SK-N-SH treated with all-trans-retinoic acid at 6 μM for 48 hours (cell line): ENCODE data around the gene TTC21B.

Source experiments
- ATAC-seq: fragments of 200-7000 bp; cut with Tn5 transposase; 3 replicates; pipeline ENCODE4 v1.9.1; 2020; ENCODE audit warnings: mild to moderate bottlenecking, moderate library complexity
- ARNTL ChIP-seq: fragments of 450-650 bp; formaldehyde crosslinking; IDR thresholded peaks from 2 replicates; pipeline ENCODE4 v1.5.0; 2020; ENCODE audit warnings: low read depth, mild to moderate bottlenecking, moderate library complexity, borderline replicate concordance
- BACH2 ChIP-seq: fragments of 250-450 bp; sonication (Bioruptor Pico); IDR thresholded peaks from 2 replicates; pipeline ENCODE4 v1.9.0; 2021; ENCODE audit warnings: mild to moderate bottlenecking, borderline replicate concordance
- CSDC2 ChIP-seq: fragments of 250-450 bp; sonication (Bioruptor Pico); IDR thresholded peaks from 2 replicates; pipeline ENCODE4 v1.5.0; 2020; ENCODE audit warnings: mild to moderate bottlenecking, moderate library complexity
- CSRNP3 ChIP-seq: fragments of 250-450 bp; sonication (Bioruptor Pico); IDR thresholded peaks from 2 replicates; pipeline ENCODE4 v1.5.1; 2021; ENCODE audit warnings: mild to moderate bottlenecking, moderate library complexity
- ESRRG ChIP-seq: fragments of 250-450 bp; sonication (Bioruptor Pico); IDR thresholded peaks from 2 replicates; pipeline ENCODE4 v1.6.1; 2021; ENCODE audit warnings: mild to moderate bottlenecking
- GLIS3 ChIP-seq: fragments of 250-450 bp; sonication (Bioruptor Pico); IDR thresholded peaks from 2 replicates; pipeline ENCODE4 v1.5.0; 2020; ENCODE audit warnings: mild to moderate bottlenecking, moderate library complexity
- ISL1 ChIP-seq: fragments of 250-450 bp; sonication (Bioruptor Pico); IDR thresholded peaks from 2 replicates; pipeline ENCODE4 v2.1.2; 2022; ENCODE audit warnings: mild to moderate bottlenecking, moderate library complexity
- OSR1 ChIP-seq: fragments of 250-450 bp; sonication (Bioruptor Pico); IDR thresholded peaks from 2 replicates; pipeline ENCODE4 v1.8.0; 2022; ENCODE audit warnings: moderate library complexity, mild to moderate bottlenecking, inconsistent platforms
- PPARA ChIP-seq: fragments of 250-450 bp; sonication (Bioruptor Pico); IDR thresholded peaks from 2 replicates; pipeline ENCODE4 v1.5.0; 2020; ENCODE audit warnings: mild to moderate bottlenecking, borderline replicate concordance
- RARB ChIP-seq: fragments of 250-450 bp; sonication (Bioruptor Pico); IDR thresholded peaks from 2 replicates; pipeline ENCODE4 v1.8.0; 2021; ENCODE audit warnings: mild to moderate bottlenecking, moderate library complexity
- SNAI2 ChIP-seq: fragments of 250-450 bp; sonication (Bioruptor Pico); IDR thresholded peaks from 2 replicates; pipeline ENCODE4 v1.5.0; 2020; ENCODE audit warnings: mild to moderate bottlenecking, moderate library complexity
- TCF4 ChIP-seq: fragments of 250-450 bp; sonication (Bioruptor Pico); IDR thresholded peaks from 2 replicates; pipeline ENCODE4 v1.8.0; 2021; ENCODE audit warnings: mild to moderate bottlenecking, moderate library complexity, borderline replicate concordance
- TOX ChIP-seq: fragments of 250-450 bp; sonication (Bioruptor Pico); IDR thresholded peaks from 2 replicates; pipeline ENCODE4 v1.8.0; 2021; ENCODE audit warnings: mild to moderate bottlenecking, moderate library complexity, borderline replicate concordance
- TSHZ2 ChIP-seq: fragments of 250-450 bp; sonication (Bioruptor Pico); IDR thresholded peaks from 2 replicates; pipeline ENCODE4 v1.5.0; 2020; ENCODE audit warnings: mild to moderate bottlenecking, moderate library complexity
- ZC3H10 ChIP-seq: fragments of 250-450 bp; sonication (Bioruptor Pico); IDR thresholded peaks from 2 replicates; pipeline ENCODE4 v1.5.1; 2021; ENCODE audit warnings: mild to moderate bottlenecking, moderate library complexity
- ZFP3 ChIP-seq: fragments of 250-450 bp; sonication (Bioruptor Pico); IDR thresholded peaks from 2 replicates; pipeline ENCODE4 v1.5.0; 2020; ENCODE audit warnings: mild to moderate bottlenecking, moderate library complexity
- ZFP30 ChIP-seq: fragments of 450-650 bp; formaldehyde crosslinking; IDR thresholded peaks from 2 replicates; pipeline ENCODE4 v1.5.0; 2022; ENCODE audit warnings: mild to moderate bottlenecking, moderate library complexity
- ZNF565 ChIP-seq: fragments of 450-650 bp; formaldehyde crosslinking; conservative IDR thresholded peaks from 2 replicates; pipeline ENCODE4 v1.5.0; 2020; ENCODE audit warnings: low read depth, mild to moderate bottlenecking, moderate library complexity
- ZNF70 ChIP-seq: fragments of 450-650 bp; formaldehyde crosslinking; IDR thresholded peaks from 2 replicates; pipeline ENCODE4 v1.5.0; 2020; ENCODE audit warnings: mild to moderate bottlenecking, moderate library complexity
- TF ChIP-seq, protein P1 (sequence below): fragments of 250-450 bp; sonication (Bioruptor Pico); IDR thresholded peaks from 2 replicates; pipeline ENCODE4 v1.8.0; 2020; ENCODE audit warnings: mild to moderate bottlenecking, moderate library complexity, borderline replicate concordance
- TF ChIP-seq, protein P2 (sequence below): fragments of 250-450 bp; sonication (Bioruptor Pico); IDR thresholded peaks from 2 replicates; pipeline ENCODE4 v1.5.1; 2020; ENCODE audit warnings: low read depth, mild to moderate bottlenecking, moderate library complexity

TTC21B gene

GRCh38 chr2:165888171-165888570 is 65.4 kb downstream of the TTC21B start:
- TF ChIP-seq BACH2 (CRISPR knock-in tag) (no peak), CSDC2 (CRISPR knock-in tag) (no peak), ARNTL (no peak), GLIS3 (CRISPR knock-in tag) (no peak), PPARA (no peak), TCF4 (CRISPR knock-in tag) (no peak), ZNF565 (CRISPR knock-in tag) (no peak), ZFP30 (no peak), SNAI2 (no peak), TOX (CRISPR knock-in tag) (no peak), CSRNP3 (CRISPR knock-in tag) (no peak), OSR1 (CRISPR knock-in tag) (no peak), ZNF70 (CRISPR knock-in tag) (no peak), ZFP3 (CRISPR knock-in tag) (no peak), ESRRG (no peak), TSHZ2 (no peak), RARB (no peak), ISL1 (CRISPR knock-in tag) (no peak)
- TF ChIP-seq, protein P1, sequence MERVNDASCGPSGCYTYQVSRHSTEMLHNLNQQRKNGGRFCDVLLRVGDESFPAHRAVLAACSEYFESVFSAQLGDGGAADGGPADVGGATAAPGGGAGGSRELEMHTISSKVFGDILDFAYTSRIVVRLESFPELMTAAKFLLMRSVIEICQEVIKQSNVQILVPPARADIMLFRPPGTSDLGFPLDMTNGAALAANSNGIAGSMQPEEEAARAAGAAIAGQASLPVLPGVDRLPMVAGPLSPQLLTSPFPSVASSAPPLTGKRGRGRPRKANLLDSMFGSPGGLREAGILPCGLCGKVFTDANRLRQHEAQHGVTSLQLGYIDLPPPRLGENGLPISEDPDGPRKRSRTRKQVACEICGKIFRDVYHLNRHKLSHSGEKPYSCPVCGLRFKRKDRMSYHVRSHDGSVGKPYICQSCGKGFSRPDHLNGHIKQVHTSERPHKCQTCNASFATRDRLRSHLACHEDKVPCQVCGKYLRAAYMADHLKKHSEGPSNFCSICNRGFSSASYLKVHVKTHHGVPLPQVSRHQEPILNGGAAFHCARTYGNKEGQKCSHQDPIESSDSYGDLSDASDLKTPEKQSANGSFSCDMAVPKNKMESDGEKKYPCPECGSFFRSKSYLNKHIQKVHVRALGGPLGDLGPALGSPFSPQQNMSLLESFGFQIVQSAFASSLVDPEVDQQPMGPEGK (CRISPR knock-in tag) = no peak
- TF ChIP-seq, protein P2, sequence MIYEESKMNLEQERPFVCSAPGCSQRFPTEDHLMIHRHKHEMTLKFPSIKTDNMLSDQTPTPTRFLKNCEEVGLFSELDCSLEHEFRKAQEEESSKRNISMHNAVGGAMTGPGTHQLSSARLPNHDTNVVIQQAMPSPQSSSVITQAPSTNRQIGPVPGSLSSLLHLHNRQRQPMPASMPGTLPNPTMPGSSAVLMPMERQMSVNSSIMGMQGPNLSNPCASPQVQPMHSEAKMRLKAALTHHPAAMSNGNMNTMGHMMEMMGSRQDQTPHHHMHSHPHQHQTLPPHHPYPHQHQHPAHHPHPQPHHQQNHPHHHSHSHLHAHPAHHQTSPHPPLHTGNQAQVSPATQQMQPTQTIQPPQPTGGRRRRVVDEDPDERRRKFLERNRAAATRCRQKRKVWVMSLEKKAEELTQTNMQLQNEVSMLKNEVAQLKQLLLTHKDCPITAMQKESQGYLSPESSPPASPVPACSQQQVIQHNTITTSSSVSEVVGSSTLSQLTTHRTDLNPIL (CRISPR knock-in tag) = no peak
- no peak for ATAC-seq

- TF ChIP-seq TCF4 (CRISPR knock-in tag) = no peak
- no peak for TF ChIP-seq ARNTL
- no peak for TF ChIP-seq ZFP3 (CRISPR knock-in tag)
- no peak for TF ChIP-seq OSR1 (CRISPR knock-in tag)
- TF ChIP-seq, protein P2 (CRISPR knock-in tag) = no peak
- ATAC-seq = no peak
Observed at GRCh38 chr2:165886487-165887146, 67.0 kb downstream of the TTC21B start.

DNA sequence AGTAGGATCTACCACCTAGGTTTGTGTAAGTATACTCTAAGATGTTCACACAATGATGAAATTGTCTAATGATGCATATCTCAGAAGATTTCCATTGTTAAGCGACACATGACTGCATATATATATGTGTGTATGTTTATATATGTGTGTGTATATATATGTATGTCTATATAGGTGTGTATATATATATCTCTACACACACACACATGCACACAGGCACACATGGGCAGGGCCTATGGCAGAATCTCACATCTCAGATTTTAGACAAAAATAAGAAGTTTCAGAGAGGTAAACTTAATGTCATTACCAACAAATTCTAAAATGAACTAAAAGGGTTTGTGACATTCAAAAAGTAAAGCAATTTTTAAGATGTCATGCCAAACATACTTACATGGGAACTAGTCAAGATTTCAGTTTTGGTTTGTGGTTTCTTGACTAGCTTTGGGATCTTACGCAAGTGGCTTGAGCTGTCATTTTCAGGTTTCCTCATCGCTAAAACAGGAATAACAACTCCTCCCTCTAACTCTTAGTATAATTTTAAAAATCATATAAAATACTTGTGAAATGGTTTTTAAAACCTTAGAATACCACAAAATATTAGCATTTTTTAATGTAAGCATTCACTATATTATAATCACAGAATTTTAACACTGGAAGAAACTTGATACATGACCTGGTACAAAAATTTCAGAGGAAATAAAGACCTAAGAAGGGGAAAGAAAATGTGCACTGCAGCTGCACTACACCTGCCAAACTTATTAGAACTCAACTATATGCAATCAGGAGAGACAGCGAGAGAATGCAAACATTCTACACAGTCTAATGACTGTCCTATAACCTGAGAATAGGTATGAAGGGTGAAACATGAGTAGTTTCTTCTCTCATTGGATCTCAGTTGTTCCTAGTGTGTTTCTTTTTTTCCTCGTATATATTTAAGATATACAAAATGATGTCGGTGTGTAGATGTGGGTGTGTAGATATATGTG is 75.7 kb downstream of the TTC21B start:
- TF ChIP-seq ARNTL = no peak
- no peak for TF ChIP-seq TCF4 (CRISPR knock-in tag)
- no peak for TF ChIP-seq RARB
- no peak for TF ChIP-seq PPARA
- no peak for TF ChIP-seq CSDC2 (CRISPR knock-in tag)
- no peak for TF ChIP-seq GLIS3 (CRISPR knock-in tag)
- TF ChIP-seq BACH2 (CRISPR knock-in tag) = no peak
- TF ChIP-seq ZC3H10 (CRISPR knock-in tag) = no peak
- TF ChIP-seq CSRNP3 (CRISPR knock-in tag) = no peak
- no peak for TF ChIP-seq TOX (CRISPR knock-in tag)
- TF ChIP-seq OSR1 (CRISPR knock-in tag) = no peak
- TF ChIP-seq, all 23 proteins: peak for 0
- no peak for ATAC-seq
